GM21526 (cell line): ENCODE measurements around the gene GPR85.
A peak's percentile ranks its signal among the peaks of the same experiment; 100 is the strongest.
"Not testable (repeated sequence)": the region's sequence is repeated elsewhere in the genome, so short reads cannot be mapped to it uniquely, and the experiment has no call there.

Experiments used
- ATAC-seq: cut with Tn5 transposase; IDR thresholded peaks from one replicate; pipeline ENCODE4 v1.9.1; 2021; ENCODE audit warnings: moderate library complexity; ENCODE audit not compliant: unreplicated experiment, low FRiP score

GPR85 gene

GRCh38 chr7:113086431-113086888 lies at the start of gene GPR85:
GPR85 (minus strand) TSS chr7:113086827; CDS start chr7:113084721, 2,106 bp downstream.
- ATAC-seq: peak; percentile 81

GRCh38 chr7:113134025-113134424 lies 47.4 kb upstream of the GPR85 start:
- no peak for ATAC-seq

- ATAC-seq: no peak
These were observed 44.7 kb upstream of the GPR85 start for GRCh38 chr7:113131367-113131766.

GRCh38 chr7:113128031-113128430 lies 41.4 kb upstream of the GPR85 start:
- no peak for ATAC-seq

- ATAC-seq: no peak
These were observed 39.1 kb upstream of the GPR85 start for GRCh38 chr7:113125728-113126127.

- ATAC-seq: no peak
These were observed 36.1 kb upstream of the GPR85 start for GRCh38 chr7:113122744-113123143.

- no peak for ATAC-seq
These were observed 34.0 kb upstream of the GPR85 start for GRCh38 chr7:113120647-113121046.

- ATAC-seq: no peak
These were observed 32.8 kb upstream of the GPR85 start for GRCh38 chr7:113119429-113119828.

- ATAC-seq: peak; percentile 98
These were observed 31.7 kb upstream of the GPR85 start, which contains the start of gene SMIM30 for GRCh38 chr7:113118074-113118959. SMIM30 (minus strand) TSS chr7:113118554; CDS start chr7:113117578, 976 bp downstream.

- not testable (repeated sequence) for ATAC-seq
These were observed 30.7 kb upstream of the GPR85 start for GRCh38 chr7:113117374-113117774.

- no peak for ATAC-seq
These were observed 27.3 kb upstream of the GPR85 start for GRCh38 chr7:113113912-113114311.

GRCh38 chr7:113109718-113110117 lies 23.1 kb upstream of the GPR85 start:
- no peak for ATAC-seq

GRCh38 chr7:113100121-113100603 lies 13.5 kb upstream of the GPR85 start:
- ATAC-seq: no peak

GRCh38 chr7:113099284-113099919 lies 12.8 kb upstream of the GPR85 start:
- ATAC-seq: no peak

GRCh38 chr7:113094517-113095249 lies 8.1 kb upstream of the GPR85 start:
- no peak for ATAC-seq

GRCh38 chr7:113093561-113093960 lies 6.9 kb upstream of the GPR85 start:
- ATAC-seq: no peak

- no peak for ATAC-seq
These were observed 6.1 kb upstream of the GPR85 start for GRCh38 chr7:113092762-113093161.

GRCh38 chr7:113087071-113087998 lies 708 bp upstream of the GPR85 start:
- ATAC-seq: no peak

- peak; percentile 28 for ATAC-seq
These were observed 741 bp downstream of the GPR85 start for GRCh38 chr7:113085781-113086390.
